NCI-H524 treated with DMSO at 0.1 percent for 48 hours (cell line): ENCODE measurements around the gene VWF.
"Not testable (repeated sequence)": the region's sequence is repeated elsewhere in the genome, so short reads cannot be mapped to it uniquely, and the experiment has no call there.

ENCODE experiments used
- DNase-seq: peaks from one replicate; lab custom pipeline; 2025; lab: John Stamatoyannopoulos, UW

Gene VWF

DNA sequence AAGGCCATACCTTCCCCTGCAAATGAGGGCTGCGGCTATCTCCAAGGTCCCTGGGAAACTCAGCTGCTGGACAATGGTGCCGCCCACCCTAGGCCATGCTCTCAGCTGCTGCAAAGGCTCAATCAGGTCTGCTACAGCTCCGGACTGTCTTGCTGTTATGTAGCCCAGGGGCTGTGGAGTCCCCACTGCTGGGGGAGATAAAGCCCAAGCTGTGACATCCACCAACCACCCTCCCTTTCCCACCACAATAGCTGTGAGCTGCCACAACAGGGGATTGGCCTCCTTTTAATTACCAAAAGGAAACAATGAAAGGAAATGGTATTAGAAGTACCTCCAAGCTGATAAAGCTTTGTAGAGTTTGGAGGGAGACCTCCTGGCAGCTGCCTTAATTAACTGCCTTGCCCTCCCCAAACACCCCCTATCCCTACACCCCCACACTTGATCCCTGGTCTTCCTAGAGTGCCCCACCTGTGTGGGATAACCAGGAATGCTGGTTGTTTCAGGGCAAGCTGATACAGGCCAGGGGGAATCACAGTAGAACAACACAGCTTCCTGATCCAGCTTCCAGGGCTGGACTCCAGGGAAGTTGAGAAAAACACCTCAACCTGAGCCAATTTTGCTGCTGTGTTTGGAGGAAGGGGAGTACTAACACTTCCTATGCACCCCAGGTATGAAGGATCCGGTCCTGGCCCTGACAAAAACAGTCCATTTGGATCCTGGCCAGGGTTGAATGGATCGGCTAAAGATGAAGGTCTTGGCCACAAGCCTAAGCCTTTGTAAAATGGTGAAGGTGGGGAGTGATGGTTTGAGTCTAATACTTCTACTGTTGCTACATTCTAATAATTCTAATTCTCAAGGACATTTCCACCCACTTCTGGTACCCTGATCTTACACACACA is at the start of gene VWF:
TSS of gene VWF (minus strand) at position 260 of the 899 bp plus-strand sequence. CDS start 1,474 bp downstream, outside the sequence.
- DNase-seq: no peak

DNA sequence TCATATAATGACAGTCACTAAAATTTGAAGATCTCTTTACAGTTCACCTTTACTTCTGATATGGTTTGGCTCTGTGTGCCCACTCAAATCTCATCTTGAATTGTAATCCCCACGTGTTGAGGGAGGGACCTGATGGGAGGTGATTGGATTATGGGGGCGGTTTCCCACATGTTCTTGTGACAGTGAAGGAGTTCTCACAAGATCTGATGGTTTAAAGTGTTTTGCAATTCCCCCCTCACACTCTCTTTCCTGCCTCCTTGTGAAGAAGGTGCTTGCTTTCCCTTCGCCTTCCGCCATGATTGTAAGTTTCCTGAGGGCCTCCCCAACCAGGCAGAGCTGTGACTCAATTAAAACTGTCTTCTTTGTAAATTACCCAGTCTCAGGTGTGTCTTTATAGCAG is 48.4 kb upstream of the VWF start:
- DNase-seq: no peak

DNA sequence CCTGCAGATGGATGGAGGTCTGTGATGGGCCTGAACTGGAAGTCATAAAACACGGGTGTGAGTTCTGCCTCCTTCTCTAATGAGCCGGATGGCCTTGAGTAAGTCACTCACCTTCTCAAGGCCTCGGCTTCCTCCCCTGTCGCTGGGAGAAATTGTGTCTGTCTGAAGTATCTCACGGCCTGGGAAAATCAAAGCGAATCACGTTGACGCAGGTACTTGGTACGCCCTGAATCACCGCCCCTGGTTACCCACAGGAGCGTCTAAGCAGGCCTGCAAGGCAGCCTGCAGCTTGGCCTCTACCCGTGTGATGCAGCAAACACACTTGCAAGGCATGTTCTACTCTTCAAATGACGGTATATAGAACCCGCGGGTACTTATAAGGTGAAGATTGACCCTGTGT is 47.6 kb upstream of the VWF start:
- no peak for DNase-seq

DNA sequence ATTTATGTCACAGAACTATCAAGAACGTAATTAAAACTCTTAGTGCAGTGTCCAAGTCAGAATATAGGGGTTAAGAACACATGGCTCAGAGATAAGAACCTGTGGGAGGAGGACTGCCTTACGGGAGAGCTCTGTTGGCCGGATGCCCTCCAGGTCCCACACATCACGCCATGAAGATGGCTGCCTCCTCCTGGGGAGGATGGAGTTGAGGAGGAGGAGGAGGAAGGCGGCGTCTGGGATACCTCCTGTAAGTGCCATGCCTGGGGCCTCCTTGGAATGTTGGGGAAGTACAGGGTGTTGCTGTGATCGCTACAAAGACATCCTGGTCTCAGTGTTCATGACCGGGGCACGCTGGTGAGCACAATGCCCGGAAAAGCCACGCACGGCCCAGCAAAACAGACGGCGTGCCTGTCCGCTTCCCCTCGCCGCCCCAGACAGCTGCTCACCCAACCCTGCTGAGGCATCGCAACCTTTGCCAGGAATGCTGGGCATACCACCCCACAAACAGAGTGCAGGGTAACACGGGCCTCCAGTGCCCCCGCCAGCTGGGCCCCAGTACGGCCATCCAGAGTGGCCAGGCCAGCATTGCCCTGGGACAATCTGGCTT is 47.0 kb upstream of the VWF start:
- no peak for DNase-seq

DNA sequence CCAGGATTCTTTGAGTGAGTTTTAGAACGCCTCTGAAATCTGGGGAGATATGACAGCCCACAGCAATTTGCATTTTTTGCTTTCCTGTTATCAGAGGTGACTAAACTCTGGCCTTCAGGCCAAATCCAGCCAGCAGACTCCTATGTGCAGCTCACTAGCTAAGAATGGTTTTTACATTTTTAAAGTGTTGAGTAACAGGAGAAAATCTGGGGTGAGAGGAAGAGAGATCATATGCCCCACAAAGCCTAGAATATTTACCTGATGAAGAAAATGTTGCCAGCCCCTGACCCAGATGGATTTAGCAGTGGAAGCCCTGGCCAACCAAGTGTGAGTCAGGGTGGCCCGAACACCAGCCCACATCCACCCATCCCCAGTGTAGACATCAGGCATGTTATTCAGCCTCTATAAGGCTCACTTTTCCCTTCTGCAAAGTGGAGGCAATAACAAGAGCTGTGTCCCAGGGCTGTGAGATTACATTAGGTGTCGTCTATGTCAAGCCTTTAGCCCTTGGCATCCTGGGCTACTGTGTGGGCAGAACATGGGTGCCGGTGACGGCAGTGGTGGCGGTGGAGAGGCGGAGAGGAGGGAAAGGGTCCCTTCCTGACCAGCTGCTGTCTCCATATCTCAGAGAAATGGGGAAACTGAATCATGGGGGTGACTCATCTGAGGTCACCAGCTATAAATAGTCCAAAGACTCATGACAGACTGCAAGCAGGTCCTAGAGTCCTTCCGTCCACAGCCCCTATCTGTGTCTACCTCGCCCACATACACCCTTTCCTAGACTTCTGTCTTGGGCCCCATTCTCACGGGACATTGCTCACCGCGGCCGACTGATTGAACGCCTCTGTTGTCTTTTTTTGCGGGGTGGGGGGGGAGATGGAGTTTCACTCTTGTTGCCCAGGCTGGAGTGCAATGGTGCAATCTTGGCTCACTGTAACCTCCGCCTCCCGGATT is 43.1 kb upstream of the VWF start:
- DNase-seq: no peak

DNA sequence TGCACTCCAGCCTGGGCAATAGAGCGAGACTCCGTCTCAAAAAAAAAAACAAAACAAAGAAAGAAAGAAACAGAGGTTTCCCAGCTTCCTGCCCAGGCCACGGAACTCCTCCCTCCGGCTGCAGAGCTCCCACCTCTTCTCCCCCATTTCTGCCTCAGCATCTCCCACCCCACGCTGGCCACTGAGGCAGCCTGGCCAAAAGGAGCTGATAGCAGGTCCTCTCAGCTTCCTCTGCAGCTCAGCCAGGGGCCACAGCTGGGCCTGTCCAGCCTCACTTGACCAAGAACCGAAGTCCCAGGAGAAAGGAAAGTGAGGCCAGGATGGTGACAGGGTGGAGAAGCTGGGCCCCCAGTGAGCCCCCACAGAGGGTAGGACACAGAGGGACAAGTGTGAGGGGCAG is 42.3 kb upstream of the VWF start:
- no peak for DNase-seq

DNA sequence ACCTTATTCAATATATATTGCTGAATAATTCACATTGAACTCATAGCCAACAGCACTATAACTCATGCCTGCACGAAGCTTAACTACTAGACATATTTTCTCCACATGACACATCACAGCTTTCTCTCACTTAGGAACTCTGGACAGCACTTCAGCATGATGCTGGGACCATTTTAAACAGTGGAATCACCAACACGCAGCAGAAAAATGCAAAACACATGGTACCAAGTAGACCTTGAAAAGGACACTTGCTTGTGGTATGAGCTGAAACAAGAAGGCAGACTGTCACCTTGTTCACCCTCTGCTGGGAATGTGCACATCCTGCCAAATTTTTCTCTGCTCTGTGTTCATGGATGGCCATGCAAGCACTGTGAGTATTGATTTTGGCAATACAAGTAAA is 40.9 kb upstream of the VWF start:
- no peak for DNase-seq

DNA sequence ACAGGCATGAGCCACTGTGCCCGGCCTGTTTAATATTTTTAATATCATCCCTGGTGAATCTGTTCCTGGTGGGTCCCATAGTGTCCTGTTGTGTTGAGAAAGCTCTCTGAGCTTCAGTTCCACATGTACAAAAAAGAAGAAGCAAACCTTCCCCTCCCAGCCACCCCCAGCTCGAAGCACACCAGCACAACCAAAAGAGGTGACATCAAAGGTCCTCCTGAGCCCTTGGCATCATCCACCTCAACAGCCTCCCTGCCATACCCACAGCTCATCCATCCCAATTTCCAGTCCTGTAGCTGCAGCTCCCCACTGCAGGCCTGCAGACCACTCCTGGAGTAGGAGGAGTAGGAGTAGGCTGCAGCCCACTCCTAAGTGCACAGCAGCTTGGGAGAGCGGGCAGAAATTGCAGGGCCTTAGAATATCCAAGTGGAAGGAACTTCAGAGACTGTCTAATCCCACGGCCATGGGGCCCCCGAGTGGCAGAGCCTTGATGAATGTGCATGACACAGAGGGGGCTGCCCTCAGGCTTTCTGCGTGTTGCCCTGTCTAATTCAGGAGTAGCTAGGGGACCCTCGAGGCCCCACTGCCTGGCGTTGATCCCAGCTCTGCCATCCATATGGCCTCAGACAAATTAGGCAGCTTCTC is 39.1 kb upstream of the VWF start:
- DNase-seq: no peak

DNA sequence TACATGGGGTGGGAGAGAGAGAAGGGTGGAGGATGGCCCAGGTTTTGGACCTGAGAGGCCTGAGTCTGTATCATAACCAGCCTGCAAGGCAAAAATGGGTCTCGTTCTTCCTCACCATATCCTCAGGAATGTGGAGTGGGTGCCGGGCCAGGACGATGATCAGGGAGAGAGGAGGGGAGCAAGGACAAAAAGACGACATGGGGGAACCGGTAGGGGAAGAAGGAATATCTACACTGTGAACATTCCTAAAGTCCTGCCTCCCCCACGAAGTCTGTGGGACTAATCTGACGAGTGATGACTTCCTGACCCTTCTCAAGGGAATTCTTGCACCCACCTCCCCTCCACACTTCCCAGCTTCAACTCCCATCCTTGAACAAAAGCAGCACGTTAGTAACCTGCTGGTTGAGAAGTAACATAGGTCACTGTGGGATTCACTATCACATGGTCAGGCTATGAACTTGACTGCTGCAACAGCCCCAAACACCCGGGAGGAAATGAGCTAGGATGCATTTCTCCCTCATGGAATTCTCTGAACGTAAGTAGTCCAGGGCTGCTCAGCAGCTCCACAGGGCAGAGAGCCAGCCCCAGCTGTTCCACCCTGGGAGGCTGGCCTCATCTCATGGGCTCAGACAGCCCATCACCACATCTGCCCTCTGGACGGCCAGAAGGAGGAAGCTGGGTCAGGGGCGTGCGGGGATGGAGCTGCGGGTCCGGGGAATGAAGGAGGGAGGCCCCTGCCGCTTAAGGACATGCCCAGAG is 36.8 kb upstream of the VWF start:
- no peak for DNase-seq

DNA sequence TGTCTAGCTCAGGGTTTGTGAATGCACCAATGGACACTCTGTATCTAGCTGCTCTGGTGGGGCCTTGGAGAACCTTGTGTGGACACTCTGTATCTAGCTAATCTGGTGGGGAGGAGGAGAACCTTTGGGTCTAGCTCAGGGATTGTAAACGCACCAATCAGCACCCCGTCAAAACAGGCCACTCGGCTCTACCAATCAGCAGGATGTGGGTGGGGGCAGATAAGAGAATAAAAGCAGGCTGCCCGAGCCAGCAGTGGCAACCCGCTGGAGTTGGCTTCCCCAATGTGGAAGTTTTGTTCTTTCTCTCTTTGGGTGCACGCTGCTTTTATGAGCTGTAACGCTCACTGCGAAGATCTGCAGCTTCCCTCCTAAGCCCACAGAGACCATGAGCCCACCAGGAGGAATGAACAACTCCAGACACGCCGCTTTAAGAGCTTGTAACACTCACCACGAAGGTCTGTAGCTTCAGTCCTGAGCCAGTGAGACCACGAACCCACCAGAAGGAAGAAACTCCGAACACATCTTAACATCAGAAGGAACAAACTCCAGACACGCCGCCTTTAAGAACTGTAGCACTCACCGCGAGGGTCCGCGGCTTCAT is 35.7 kb upstream of the VWF start:
- DNase-seq: not testable (repeated sequence)

DNA sequence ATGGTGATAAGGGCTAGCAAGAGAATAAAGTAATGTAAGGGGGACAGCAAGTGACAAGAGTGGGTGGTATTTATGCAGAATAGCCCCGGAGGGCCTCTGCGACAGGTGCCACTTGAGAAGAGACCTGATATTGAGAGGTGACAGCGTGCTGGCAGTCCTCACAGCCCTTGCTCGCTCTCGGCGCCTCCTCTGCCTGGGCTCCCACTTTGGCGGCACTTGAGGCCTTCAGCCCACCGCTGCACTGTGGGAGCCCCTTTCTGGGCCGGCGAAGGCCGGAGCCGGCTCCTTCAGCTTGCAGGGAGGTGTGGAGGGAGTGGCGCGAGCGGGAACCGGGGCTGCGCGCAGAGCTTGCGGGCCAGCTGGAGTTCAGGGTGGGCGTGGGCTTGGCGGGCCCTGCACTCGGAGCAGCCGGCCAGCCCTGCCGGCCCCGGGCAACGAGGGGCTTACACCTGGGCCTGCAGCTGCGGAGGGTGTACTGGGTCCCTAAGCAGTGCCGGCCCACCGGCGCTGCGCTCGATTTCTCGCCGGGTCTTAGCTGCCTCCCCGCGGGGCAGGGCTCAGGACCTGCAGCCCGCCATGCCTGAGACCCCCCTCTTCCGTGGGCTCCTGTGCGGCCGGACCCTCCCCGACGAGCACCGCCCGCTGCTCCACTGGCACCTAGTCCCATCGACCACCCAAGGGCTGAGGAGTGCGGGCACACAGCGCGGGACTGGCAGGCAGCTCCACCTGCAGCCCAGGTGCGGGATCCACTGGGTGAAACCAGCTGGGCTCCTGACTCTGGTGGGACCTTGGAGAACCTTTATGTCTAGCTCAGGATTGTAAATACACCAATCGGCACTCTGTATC is 34.9 kb upstream of the VWF start:
- not testable (repeated sequence) for DNase-seq

DNA sequence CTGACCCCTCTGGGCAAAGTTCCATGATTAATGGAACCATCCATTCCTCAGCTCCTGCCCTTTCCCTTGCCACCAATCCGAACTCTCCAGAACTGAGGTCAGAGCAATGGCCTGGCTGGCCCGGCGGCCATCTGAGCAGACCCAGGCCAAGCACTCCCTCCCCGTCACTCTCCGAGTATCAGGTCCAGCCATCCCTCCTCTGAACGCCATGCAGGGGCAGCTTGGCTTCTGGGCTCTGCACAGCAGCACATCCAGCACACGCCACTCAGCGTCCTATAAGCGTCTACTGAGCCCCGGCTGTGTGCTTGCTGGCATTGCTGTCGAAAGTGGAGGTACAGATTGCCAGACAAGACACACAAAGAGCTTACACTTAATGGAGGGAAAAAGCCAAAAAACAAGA is 34.3 kb upstream of the VWF start:
- DNase-seq: no peak

DNA sequence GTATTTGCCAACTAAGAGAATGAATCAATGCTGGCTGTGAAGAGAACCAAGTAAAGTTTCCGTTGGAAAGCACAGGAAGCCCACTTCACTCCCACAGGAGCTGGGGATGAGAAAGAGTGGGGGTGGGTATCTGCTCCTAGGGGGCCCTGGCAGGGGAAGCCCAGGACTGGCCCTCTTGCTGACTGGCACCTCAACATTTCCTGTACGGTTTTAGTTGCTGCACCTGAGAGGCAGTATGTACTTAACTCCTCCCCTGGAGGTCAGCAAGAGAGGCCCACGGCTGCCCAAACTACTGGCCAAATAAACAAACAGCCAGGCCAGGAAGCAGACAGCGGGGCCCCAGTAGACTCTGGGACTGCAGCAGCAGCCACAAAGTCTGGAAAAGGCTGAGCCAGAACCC is 33.8 kb upstream of the VWF start:
- no peak for DNase-seq

DNA sequence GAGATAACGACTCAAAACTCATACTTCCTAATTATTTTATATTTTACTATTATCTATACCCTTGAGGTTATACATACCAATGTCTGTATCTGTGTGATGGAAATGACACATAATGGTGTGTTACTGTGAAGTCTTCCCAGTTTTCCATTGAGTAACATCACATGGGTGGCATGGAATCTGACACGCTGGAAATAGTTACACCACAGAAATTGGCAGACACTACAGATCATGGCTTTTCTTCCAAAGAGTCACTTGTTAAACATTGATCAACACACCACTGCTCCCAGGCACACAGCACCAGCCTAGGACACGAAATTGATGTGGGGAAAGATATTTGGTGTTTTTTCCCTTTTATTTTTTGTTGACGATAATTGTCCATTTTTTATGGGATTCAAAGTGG is 33.0 kb upstream of the VWF start:
- DNase-seq: no peak

DNA sequence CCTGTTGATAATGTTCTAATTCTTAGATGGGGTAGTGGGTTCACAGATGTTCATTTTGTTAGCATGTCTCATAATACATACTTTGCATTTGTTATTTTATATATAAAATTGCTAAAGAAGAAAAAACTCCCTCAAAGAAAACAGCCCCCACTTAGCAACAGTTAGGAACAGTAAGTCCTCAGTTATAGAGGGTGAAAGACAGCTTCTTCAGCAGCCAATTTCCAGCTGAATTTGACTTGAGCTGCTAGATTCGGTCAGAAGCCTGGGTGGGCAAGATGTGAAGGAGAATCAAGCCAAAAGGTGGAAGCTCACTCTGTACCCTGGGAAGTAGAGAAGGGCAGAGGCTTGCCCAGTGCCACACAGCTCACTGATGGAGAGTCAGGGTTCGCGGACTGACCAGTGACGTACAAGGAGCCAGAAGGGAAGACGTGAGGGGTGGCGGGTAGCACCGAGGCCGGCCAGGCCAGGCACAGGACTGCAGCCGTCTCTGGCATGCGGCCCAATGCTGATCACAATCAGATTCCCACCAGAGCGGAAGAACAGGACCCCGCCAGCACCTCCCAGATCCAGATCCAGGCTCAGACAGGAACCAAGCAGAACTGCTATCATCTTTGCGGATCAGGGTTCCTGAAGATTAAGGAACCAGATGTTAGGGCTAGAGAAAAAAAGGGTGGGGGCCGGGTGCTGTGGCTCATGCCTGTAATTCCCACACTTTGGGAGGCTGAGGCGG is 30.4 kb upstream of the VWF start:
- DNase-seq: no peak

DNA sequence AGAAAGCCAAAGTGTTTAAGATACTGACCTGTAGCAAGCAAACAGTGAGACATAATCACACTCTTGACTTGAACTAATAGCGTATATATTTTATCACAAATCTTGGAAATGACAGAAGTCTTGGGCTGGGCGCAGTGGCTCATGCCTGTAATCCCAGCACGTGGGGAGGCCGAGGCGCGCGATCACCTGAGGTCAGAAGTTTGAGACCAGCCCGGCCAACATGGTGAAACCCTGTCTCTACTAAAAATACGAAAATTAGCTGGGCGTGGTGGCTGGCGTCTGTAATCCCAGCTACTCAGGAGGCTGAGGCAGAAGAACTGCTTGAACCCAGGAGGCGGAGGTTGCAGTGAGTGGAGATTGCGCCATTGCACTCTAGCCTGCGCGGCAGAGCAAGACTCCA is 24.3 kb upstream of the VWF start:
- not testable (repeated sequence) for DNase-seq

DNA sequence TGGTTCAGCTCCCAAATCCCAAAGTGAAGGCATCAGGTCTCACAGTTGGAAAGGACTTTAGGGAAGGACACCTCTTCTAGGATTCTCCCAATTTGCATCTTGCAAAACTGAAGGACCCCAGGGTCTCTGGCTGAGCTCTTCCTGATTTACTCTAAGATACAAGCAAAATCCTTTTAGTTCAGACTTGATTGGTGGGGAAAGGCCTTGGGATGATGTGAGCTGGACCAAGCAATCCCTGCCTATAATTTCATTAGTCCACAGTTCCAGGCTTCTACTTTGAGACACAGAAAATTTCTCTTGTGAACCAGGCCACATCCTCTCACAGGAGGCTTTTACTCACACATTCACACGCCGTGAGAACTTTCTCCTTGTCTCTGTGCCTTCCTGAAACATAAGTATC is 23.6 kb upstream of the VWF start:
- no peak for DNase-seq

DNA sequence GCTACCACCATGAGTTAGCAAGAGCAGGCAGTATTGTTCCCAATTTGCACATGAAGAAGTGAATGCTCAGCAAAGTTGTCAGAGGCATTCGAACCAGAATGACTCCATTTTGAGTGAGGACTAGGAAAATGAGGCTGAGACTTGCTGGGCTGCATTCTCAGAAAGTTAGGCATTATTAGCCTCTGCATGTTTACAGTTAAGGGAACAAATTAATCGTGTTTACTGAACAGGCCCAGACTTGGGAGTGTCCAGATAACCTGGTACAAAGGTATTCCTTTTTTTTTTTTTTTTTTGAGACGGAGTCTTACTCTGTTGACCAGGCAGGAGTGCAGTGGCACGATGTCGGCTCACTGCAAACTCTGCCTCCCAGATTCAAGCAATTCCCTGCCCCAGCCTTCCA is 22.5 kb upstream of the VWF start:
- no peak for DNase-seq

DNA sequence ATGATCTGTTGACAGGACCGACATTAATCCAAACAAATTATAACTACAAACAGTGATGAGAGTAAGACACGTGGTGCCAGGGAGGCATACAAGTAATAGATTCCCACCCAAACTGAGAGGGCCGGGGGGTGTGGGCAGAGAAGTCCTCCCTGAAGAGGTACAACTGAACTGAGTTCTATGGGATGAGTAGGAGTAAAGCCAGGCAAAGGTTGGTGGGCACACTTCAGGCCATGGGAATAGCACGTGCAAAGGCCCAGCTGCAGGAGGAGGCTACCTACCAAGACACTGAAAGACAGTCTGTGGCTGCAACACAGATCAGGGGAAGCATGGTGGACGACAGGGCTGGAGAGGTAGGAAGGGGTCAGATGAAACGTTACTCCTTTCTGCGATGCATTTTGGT is 22.0 kb upstream of the VWF start:
- no peak for DNase-seq
